HG03108 (cell line): ENCODE data around the gene SEMA4B.
"Not testable (repeated sequence)": the region's sequence is repeated elsewhere in the genome, so short reads cannot be mapped to it uniquely, and the experiment has no call there.

Experiments used
- ATAC-seq: cut with Tn5 transposase; IDR thresholded peaks from one replicate; pipeline ENCODE4 v1.9.1; 2021; ENCODE audit warnings: moderate library complexity; ENCODE audit not compliant: unreplicated experiment

The SEMA4B gene

GRCh38 chr15:90178468-90179435 is 22.4 kb upstream of the SEMA4B start:
- no peak for ATAC-seq

- no peak for ATAC-seq
Measured at GRCh38 chr15:90181776-90182175, 19.4 kb upstream of the SEMA4B start.

GRCh38 chr15:90184119-90184785 is 16.9 kb upstream of the SEMA4B start:
- peak; percentile 30 for ATAC-seq

GRCh38 chr15:90184786-90185704 is 16.1 kb upstream of the SEMA4B start:
- peak; percentile 62 for ATAC-seq

- no peak for ATAC-seq
Measured at GRCh38 chr15:90187257-90187868, 13.8 kb upstream of the SEMA4B start.

GRCh38 chr15:90188065-90188464 is 13.1 kb upstream of the SEMA4B start:
- ATAC-seq = not testable (repeated sequence)

GRCh38 chr15:90188914-90189748 is 12.0 kb upstream of the SEMA4B start:
- ATAC-seq = no peak

GRCh38 chr15:90189781-90190467 is 11.2 kb upstream of the SEMA4B start:
- ATAC-seq = no peak

- peak; percentile 56 for ATAC-seq
Measured at GRCh38 chr15:90190606-90191343, 10.4 kb upstream of the SEMA4B start.

GRCh38 chr15:90191344-90191687 is 9.8 kb upstream of the SEMA4B start:
- no peak for ATAC-seq

GRCh38 chr15:90191794-90192509 is 9.2 kb upstream of the SEMA4B start:
- peak; percentile 66 for ATAC-seq

GRCh38 chr15:90192961-90193786 is 8.0 kb upstream of the SEMA4B start:
- no peak for ATAC-seq

- no peak for ATAC-seq
Measured at GRCh38 chr15:90194655-90195054, 6.5 kb upstream of the SEMA4B start.

GRCh38 chr15:90200534-90201129 is 498 bp upstream of the SEMA4B start:
- peak; percentile 8 for ATAC-seq

GRCh38 chr15:90201944-90202375 is 830 bp downstream of the SEMA4B start:
- no peak for ATAC-seq

- no peak for ATAC-seq
Measured at GRCh38 chr15:90202929-90203328, 1.8 kb downstream of the SEMA4B start.

GRCh38 chr15:90203473-90203872 is 2.3 kb downstream of the SEMA4B start:
- ATAC-seq = no peak
